M059J (cell line): ENCODE measurements around the gene LILRB5. TPM values are rescaled to one million over a fixed set of nuclear protein-coding genes. Genes with fewer than 3 reads are reported as not detected.
"Not testable (repeated sequence)": the region's sequence is repeated elsewhere in the genome, so short reads cannot be mapped to it uniquely, and the experiment has no call there.

ENCODE experiments used
- DNase-seq: peaks from one replicate; pipeline ENCODE4 v3.0.0-alpha.2; 2012; ENCODE audit warnings: low read depth
- total RNA-seq: library from RNA; depleted of rRNA; stranded (reverse); fragments of >200 nt; shearing (Covaris generic); gene quantifications from 2 replicates; pipeline ENCODE4 v1.2.3, GENCODE V29; 2014; rRNA removed

LILRB5 gene
- total RNA-seq, 1 experiment from 2014 or later: not detected

GRCh38 chr19:54214734-54215133, 42.3 kb downstream of the LILRB5 start:
- DNase-seq: not testable (repeated sequence)

GRCh38 chr19:54214217-54214616, 42.9 kb downstream of the LILRB5 start:
- not testable (repeated sequence) for DNase-seq

DNA sequence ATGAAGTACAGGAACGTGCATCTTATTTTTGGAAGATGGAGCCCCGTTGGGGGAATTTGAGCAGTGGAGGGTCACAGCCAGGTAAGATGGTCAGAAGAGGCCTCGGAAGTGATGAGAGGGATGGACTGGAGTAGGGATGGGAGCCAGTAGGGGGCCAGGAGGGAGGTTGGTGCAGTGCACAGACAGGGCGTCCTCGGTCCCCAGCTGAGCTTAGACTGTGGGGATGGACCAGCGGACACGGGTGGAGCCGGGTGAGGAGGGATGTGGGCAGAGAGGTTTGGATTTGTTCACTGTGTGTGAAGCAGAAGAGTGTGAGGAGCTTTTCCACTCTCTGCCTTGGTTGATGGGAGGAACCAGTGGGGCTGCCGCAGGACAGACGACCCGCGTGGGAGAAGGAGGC, 45.8 kb downstream of the LILRB5 start:
- DNase-seq: no peak

GRCh38 chr19:54209811-54210494, 47.1 kb downstream of the LILRB5 start:
- peak; percentile 99 for DNase-seq

GRCh38 chr19:54209058-54209810, 47.8 kb downstream of the LILRB5 start:
- DNase-seq: no peak

DNA sequence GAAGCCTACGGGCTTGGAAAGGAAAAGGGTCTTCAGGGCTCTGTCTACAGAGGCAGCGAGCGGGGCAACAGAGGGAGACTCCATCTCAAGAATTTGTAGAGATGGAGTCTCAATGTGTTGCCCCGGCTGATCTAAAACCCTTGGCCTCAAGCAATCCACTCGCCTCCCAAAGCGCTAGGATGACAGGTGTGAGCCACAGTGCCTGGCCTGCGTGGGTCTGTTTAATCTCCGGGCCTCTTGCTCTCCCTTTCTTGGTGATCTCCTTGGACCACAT, 48.4 kb downstream of the LILRB5 start:
- peak; percentile 49 for DNase-seq

- peak; percentile 73 for DNase-seq
These were observed 48.9 kb downstream of the LILRB5 start for GRCh38 chr19:54207983-54208783.

- DNase-seq: no peak
These were observed 49.4 kb downstream of the LILRB5 start for GRCh38 chr19:54207676-54207982.

- DNase-seq: not testable (repeated sequence)
These were observed 49.9 kb downstream of the LILRB5 start for GRCh38 chr19:54207193-54207592.

- DNase-seq: no peak
These were observed 50.3 kb downstream of the LILRB5 start for GRCh38 chr19:54206831-54207177.

- no peak for DNase-seq
These were observed 50.8 kb downstream of the LILRB5 start for GRCh38 chr19:54206030-54206830.

DNA sequence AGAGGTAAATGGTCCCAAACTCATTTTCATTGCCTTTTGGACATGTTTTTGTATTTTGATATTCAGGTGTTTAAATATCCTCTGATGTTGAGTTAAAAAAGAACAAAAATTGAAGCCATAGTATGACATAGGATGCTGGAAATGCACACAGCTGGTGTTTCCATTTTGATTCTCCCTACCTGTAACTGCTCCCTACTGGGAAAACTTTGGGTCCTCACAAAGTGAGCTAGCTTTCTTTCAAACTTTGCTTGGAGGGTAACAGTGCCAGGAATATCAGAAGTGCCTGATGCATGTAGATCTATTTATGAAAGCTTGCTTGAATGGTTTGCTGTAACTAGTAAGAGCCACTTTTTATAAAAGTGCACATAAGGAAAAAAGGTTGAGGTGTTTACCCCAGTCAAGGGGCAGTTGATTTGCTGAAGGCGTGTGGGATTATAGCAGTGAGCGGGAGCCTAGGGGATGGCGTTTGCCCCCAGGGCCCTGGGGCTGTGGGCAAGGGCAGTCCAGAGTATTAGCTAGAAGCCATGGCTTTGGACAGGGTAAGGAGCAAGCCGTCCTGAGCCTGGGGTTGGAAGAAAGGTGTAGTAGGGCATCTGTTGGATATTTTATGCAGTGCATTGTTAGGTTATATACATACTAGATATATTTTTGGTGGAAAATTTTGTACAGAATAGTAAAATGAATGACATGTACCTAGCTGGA, 52.2 kb downstream of the LILRB5 start:
- DNase-seq: no peak

- no peak for DNase-seq
These were observed 53.9 kb downstream of the LILRB5 start for GRCh38 chr19:54203151-54203611.

GRCh38 chr19:54201980-54202379, 55.1 kb downstream of the LILRB5 start:
- DNase-seq: no peak

GRCh38 chr19:54201172-54201701, 55.8 kb downstream of the LILRB5 start:
- no peak for DNase-seq

Other genes with a start within 250 kb of the LILRB5 start
- gene VSTM1, start 193.4 kb downstream of the LILRB5 start, total RNA-seq: not detected in 2 replicates
- not detected in 2 replicates for gene TARM1, start 175.9 kb downstream of the LILRB5 start, total RNA-seq
- not detected in 2 replicates for gene OSCAR, start 156.5 kb downstream of the LILRB5 start, total RNA-seq
- gene NDUFA3, start 154.4 kb downstream of the LILRB5 start, total RNA-seq: 38.5 and 51.0 TPM in 2 replicates
- gene TFPT, start 141.6 kb downstream of the LILRB5 start, total RNA-seq: 14.7 and 23.5 TPM in 2 replicates
- 68.7 and 90.2 TPM in 2 replicates for gene PRPF31, start 141.5 kb downstream of the LILRB5 start, total RNA-seq
- gene CNOT3, start 119.5 kb downstream of the LILRB5 start, total RNA-seq: 11.9 and 18.4 TPM in 2 replicates
- 9.1 and 15.1 TPM in 2 replicates for gene LENG1, start 97.6 kb downstream of the LILRB5 start, total RNA-seq
- 0.39 TPM in 1 of 2 replicates, not detected in the other for gene TMC4, start 84.1 kb downstream of the LILRB5 start, total RNA-seq
- 310 and 461 TPM in 2 replicates for gene MBOAT7, start 67.7 kb downstream of the LILRB5 start, total RNA-seq
- 116 and 173 TPM in 2 replicates for gene TSEN34, start 66.0 kb downstream of the LILRB5 start, total RNA-seq
- 780 and 923 TPM in 2 replicates for gene RPS9, start 56.4 kb downstream of the LILRB5 start, total RNA-seq
- not detected in 2 replicates for gene LILRB3, start 34.3 kb downstream of the LILRB5 start, total RNA-seq
- not detected in 2 replicates for gene LILRA6, start 14.5 kb downstream of the LILRB5 start, total RNA-seq
- not detected in 2 replicates for gene LILRB2, start 23.8 kb upstream of the LILRB5 start, total RNA-seq
- gene LILRA5, start 55.9 kb upstream of the LILRB5 start, total RNA-seq: not detected in 2 replicates
- not detected in 2 replicates for gene LILRA4, start 81.9 kb upstream of the LILRB5 start, total RNA-seq
- gene LAIR1, start 107.7 kb upstream of the LILRB5 start, total RNA-seq: 0.15 TPM in 1 of 2 replicates, not detected in the other
- not detected in 2 replicates for gene TTYH1, start 158.2 kb upstream of the LILRB5 start, total RNA-seq
- 8.6 and 10.5 TPM in 2 replicates for gene LENG8, start 191.9 kb upstream of the LILRB5 start, total RNA-seq
- gene LENG9, start 206.5 kb upstream of the LILRB5 start, total RNA-seq: 1.2 and 2.0 TPM in 2 replicates
- gene CDC42EP5, start 216.0 kb upstream of the LILRB5 start, total RNA-seq: 0.25 TPM in 1 of 2 replicates, not detected in the other
- gene LAIR2, start 245.6 kb upstream of the LILRB5 start, total RNA-seq: not detected in 2 replicates